Activated B cell treated with CpG ODN at 0.5 μM for 24 hours (primary cell): ENCODE results near the gene AP1M2. TPM values are rescaled to one million over a fixed set of nuclear protein-coding genes. Genes with fewer than 3 reads are reported as not detected.

ENCODE experiments used
- ATAC-seq: fragments of 200-7000 bp; cut with Tn5 transposase; one replicate; pipeline ENCODE4 v1.10.0; 2021; ENCODE audit warnings: low read depth, mild to moderate bottlenecking, moderate library complexity
- CTCF ChIA-PET: fragments of 350-600 bp; sonication (Branson Sonifier 250); formaldehyde crosslinking; loops from one replicate; lab custom pipeline; 2021; ENCODE audit warnings: antibody characterized with exemption; lab: Charles Lee
- POLR2A ChIA-PET: fragments of 350-600 bp; sonication (Branson Sonifier 250); formaldehyde crosslinking; loops from one replicate; lab custom pipeline; 2021; ENCODE audit warnings: antibody characterized with exemption; lab: Charles Lee
- DNase-seq: peaks from one replicate; pipeline ENCODE4 v3.0.0; 2022
- H3K27ac Mint-ChIP-seq: one replicate; pipeline ENCODE4 v1.8.0; 2020; ENCODE audit warnings: mixed read lengths
- H3K27me3 Mint-ChIP-seq: one replicate; pipeline ENCODE4 v1.8.0; 2021; ENCODE audit warnings: mixed read lengths
- H3K36me3 Mint-ChIP-seq: one replicate; pipeline ENCODE4 v1.8.0; 2021; ENCODE audit warnings: low read depth, mixed read lengths
- H3K4me1 Mint-ChIP-seq: one replicate; pipeline ENCODE4 v1.8.0; 2021; ENCODE audit warnings: mixed read lengths
- H3K4me3 Mint-ChIP-seq: one replicate; pipeline ENCODE4 v1.8.0; 2020; ENCODE audit warnings: mild to moderate bottlenecking, mixed read lengths
- H3K9me3 Mint-ChIP-seq: one replicate; pipeline ENCODE4 v1.8.0; 2020; ENCODE audit warnings: mixed read lengths
- CTCF ChIP-seq: fragments of 200-600 bp; IDR thresholded peaks from one replicate; pipeline ENCODE4 v1.8.0; 2022; ENCODE audit warnings: antibody characterized with exemption, mild to moderate bottlenecking
- intact Hi-C: fragments of 100-400 bp; cut with micrococcal nuclease; formaldehyde crosslinking; loops from one replicate; pipeline ENCODE4 v1.15.1; 2024
- total RNA-seq: library from RNA; stranded (reverse); gene quantifications from 2 replicates; pipeline ENCODE4 v1.2.3, GENCODE V29; 2022

The AP1M2 gene
- total RNA-seq, 1 donor from 2014 or later, result not detected

DNA sequence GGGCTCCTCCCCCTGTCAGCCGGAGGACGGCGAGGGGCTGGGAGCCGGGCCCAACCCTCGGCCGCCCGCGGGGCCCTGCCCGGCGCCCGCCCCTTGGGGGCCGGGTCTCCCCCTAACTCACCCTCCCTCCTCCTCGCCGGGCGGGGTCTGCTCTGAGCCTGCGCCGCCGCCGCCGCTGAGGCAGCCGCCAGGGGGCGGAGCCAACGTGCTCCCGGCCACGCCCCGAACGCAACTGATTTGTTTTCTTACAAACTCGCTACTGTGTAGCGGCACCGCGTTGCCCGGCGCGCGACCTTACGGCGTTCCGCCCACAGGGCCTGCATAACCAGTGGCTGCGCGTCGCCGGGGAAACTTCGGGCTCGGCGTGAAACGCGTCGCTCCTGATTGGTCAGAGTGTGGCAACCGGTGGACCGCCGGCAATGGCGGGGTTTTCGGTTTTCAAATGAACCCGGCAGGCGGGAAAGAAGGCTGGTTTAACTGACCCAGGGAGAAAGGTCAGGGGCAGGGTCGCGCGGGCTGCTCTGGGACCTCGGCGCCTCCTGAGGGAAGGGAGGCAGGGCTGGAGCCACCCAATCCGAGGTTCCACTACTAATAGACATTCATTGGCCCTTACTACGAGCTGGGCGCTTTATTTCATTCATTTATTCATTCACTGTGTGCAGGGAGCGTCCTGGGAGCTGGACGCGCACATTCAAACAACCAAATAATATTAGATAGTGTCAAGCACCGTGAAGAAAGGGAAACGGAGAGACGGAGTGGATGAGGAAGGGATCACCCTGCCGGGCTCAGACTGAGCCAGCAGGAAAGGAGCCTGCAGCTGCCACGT, 18.1 kb downstream of the AP1M2 start, which contains the start of gene CDKN2D:
Gene CDKN2D, minus strand, starts transcription at position 154 of the 826 bp plus-strand sequence. CDS start 326 bp downstream, outside the sequence.
- Mint-ChIP-seq H3K27me3 (no peaks in the 10 kb centered on the region), H3K4me1 (peaks cover 50% of the 10 kb centered on the region)

GRCh38 chr19:10568062-10568825, 18.9 kb downstream of the AP1M2 start:
- DNase-seq (no peak), ATAC-seq (peak; percentile 3)
- Mint-ChIP-seq H3K36me3 (peaks cover 9% of the 10 kb centered on the region), H3K9me3 (no peaks in the 10 kb centered on the region), H3K27me3 (no peaks in the 10 kb centered on the region), H3K4me3 (peak overlapping the region; percentile 95), H3K4me1 (peaks cover 50% of the 10 kb centered on the region), H3K27ac (peak overlapping the region; percentile 98)
- TF ChIP-seq CTCF, result no peak
- CTCF ChIA-PET, result interaction anchor here (0.7 to 4.1 kb wide), 4 partner anchors 26 to 178 kb away, joined by 3 to 16 read pairs (median 4); no protein-coding TSS in a partner anchor
- intact Hi-C loops, result loop anchor here (5.0 to 10.0 kb wide), 4 partner anchors 129 to 333 kb away; partner anchors contain the start of genes CARM1 and S1PR2
- POLR2A ChIA-PET, result interaction anchor here (0.6 to 4.2 kb wide), 8 partner anchors 14 to 464 kb away, joined by 4 to 46 read pairs (median 6); partner anchors contain the start of gene ATG4D

More for the DNA sequence above, 18.1 kb downstream of the AP1M2 start, which contains the start of gene CDKN2D:
- DNase-seq (peak; percentile 99), ATAC-seq (peak; percentile 70)
- TF ChIP-seq CTCF, result no peak
- intact Hi-C loops, result loop anchor here (1.0 to 10.0 kb wide), 5 partner anchors 84 to 334 kb away; partner anchors contain the start of genes CARM1 and S1PR2
- H3K27ac Mint-ChIP-seq, result peak within 1 kb of the TSS; percentile 98
- peaks cover 9% of the 10 kb centered on the region for H3K36me3 Mint-ChIP-seq
- no peaks in the 10 kb centered on the region for H3K9me3 Mint-ChIP-seq
- peak within 1 kb of the TSS; percentile 95 for H3K4me3 Mint-ChIP-seq
- ChIA-PET CTCF (interaction anchor here (0.7 to 4.1 kb wide), 3 partner anchors 27 to 179 kb away, joined by 3 to 16 read pairs (median 4); no protein-coding TSS in a partner anchor), POLR2A (interaction anchor here (0.5 to 2.2 kb wide), 10 partner anchors 15 to 465 kb away, joined by 3 to 9 read pairs (median 4); partner anchors contain the start of genes ATG4D and S1PR5)

GRCh38 chr19:10567656-10568055, 19.5 kb downstream of the AP1M2 start:
- intact Hi-C loops, result loop anchor here (2.0 to 10.0 kb wide), 6 partner anchors 130 to 465 kb away; partner anchors contain the start of genes ANGPTL6, CARM1, DNMT1 and S1PR2
- Mint-ChIP-seq H3K4me3 (peak overlapping the region; percentile 95), H3K36me3 (peaks cover 10% of the 10 kb centered on the region), H3K4me1 (peaks cover 50% of the 10 kb centered on the region), H3K27ac (peak overlapping the region; percentile 98), H3K9me3 (no peaks in the 10 kb centered on the region), H3K27me3 (no peaks in the 10 kb centered on the region)
- no peak for ATAC-seq
- POLR2A ChIA-PET, result interaction anchor here (0.6 to 4.2 kb wide), 9 partner anchors 13 to 464 kb away, joined by 4 to 46 read pairs (median 6); partner anchors contain the start of gene ATG4D
- no peak for DNase-seq
- no peak for TF ChIP-seq CTCF
- CTCF ChIA-PET, result interaction anchor here (0.6 to 4.1 kb wide), 4 partner anchors 26 to 132 kb away, joined by 3 to 16 read pairs (median 4); no protein-coding TSS in a partner anchor

DNA sequence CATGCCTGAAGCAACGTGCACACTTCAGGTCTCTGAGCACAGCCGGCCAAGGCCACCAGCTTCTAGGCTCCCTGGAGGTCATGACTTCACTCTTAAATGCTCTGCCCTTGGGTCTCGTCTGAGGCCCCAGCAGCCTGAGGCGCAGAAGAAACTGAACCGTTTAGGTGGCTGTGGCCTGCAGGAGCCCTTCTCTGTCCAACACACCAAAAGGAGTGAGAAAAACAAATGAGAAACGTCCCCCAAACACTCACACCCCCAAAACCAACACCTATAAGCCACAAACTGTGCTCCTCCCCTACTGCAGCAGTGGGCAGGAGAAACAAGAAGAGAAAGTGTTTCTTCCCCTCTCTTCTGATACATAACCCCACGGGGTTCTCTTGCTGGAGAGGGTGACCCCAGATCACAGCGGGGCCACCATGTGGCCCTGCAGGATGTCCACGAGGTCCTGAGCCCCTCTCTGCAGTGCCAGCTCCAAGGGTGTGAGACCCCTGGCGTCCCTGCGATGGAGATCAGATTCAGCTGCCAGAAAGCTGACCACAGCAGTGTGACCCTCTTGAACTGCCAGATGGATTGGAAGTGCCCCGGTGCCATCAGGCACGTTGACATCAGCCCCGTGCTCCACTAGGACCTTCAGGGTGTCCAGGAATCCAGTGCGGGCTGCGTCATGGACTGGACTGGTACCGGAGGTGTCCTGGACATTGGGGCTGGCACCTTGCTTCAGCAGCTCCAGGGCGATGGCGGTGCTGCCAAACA, 20.3 kb downstream of the AP1M2 start:
- intact Hi-C loops, result loop anchor here (1.0 to 10.0 kb wide), 12 partner anchors 13 to 464 kb away; partner anchors contain the start of genes ANGPTL6, ATG4D, CARM1 and CDC37
- TF ChIP-seq CTCF, result no peak
- Mint-ChIP-seq H3K9me3 (no peaks in the 10 kb centered on the region), H3K4me3 (peak overlapping the region; percentile 95), H3K27ac (peak overlapping the region; percentile 98), H3K36me3 (peaks cover 13% of the 10 kb centered on the region), H3K27me3 (no peaks in the 10 kb centered on the region), H3K4me1 (peaks cover 46% of the 10 kb centered on the region)
- DNase-seq, result peak; percentile 42
- POLR2A ChIA-PET, result interaction anchor here (0.6 to 4.2 kb wide), 21 partner anchors 9 to 1001 kb away, joined by 3 to 46 read pairs (median 5); partner anchors contain the start of genes ANGPTL6, CDC37, KEAP1 and TYK2
- ATAC-seq, result peak; percentile 7
- CTCF ChIA-PET, result interaction anchor here (0.6 to 4.1 kb wide), 6 partner anchors 14 to 133 kb away, joined by 3 to 16 read pairs (median 4); no protein-coding TSS in a partner anchor
